ENCODE data around the gene CAMKK2.
A peak's percentile ranks its signal among the peaks of the same experiment; 100 is the strongest.
"Not testable (repeated sequence)": the region's sequence is repeated elsewhere in the genome, so short reads cannot be mapped to it uniquely, and the experiment has no call there.

CAMKK2 gene

GRCh38 chr12:121296618-121297434 lies at the start of gene CAMKK2:
CAMKK2 (minus strand) TSS chr12:121296709; CDS start chr12:121274526, 22,183 bp downstream.
- peak; percentile 64 for DNase-seq

- no peak for DNase-seq
These were observed 48.8 kb upstream of the CAMKK2 start for GRCh38 chr12:121345151-121345815.

- DNase-seq, result no peak
These were observed 48.0 kb upstream of the CAMKK2 start for GRCh38 chr12:121344506-121344905.

- DNase-seq, result no peak
These were observed 40.9 kb upstream of the CAMKK2 start for GRCh38 chr12:121337416-121337815.

- no peak for DNase-seq
These were observed 38.2 kb upstream of the CAMKK2 start for GRCh38 chr12:121334513-121335343.

- DNase-seq, result no peak
These were observed 37.2 kb upstream of the CAMKK2 start for GRCh38 chr12:121333747-121334146.

GRCh38 chr12:121331248-121331647 lies 34.7 kb upstream of the CAMKK2 start:
- DNase-seq, result no peak

GRCh38 chr12:121330692-121331091 lies 34.2 kb upstream of the CAMKK2 start:
- DNase-seq, result no peak

GRCh38 chr12:121330195-121330594 lies 33.7 kb upstream of the CAMKK2 start:
- no peak for DNase-seq

- DNase-seq, result no peak
These were observed 32.1 kb upstream of the CAMKK2 start for GRCh38 chr12:121328620-121329019.

- DNase-seq, result no peak
These were observed 30.6 kb upstream of the CAMKK2 start for GRCh38 chr12:121326996-121327674.

GRCh38 chr12:121325922-121326396 lies 29.4 kb upstream of the CAMKK2 start:
- no peak for DNase-seq

- DNase-seq, result no peak
These were observed 27.4 kb upstream of the CAMKK2 start for GRCh38 chr12:121323908-121324307.

GRCh38 chr12:121318121-121318520 lies 21.6 kb upstream of the CAMKK2 start:
- DNase-seq, result no peak

- no peak for DNase-seq
These were observed 17.9 kb upstream of the CAMKK2 start for GRCh38 chr12:121314431-121314830.

GRCh38 chr12:121310231-121310630 lies 13.7 kb upstream of the CAMKK2 start:
- not testable (repeated sequence) for DNase-seq

- not testable (repeated sequence) for DNase-seq
These were observed 10.9 kb upstream of the CAMKK2 start for GRCh38 chr12:121307397-121307796.

GRCh38 chr12:121304306-121304705 lies 7.8 kb upstream of the CAMKK2 start:
- DNase-seq, result no peak

GRCh38 chr12:121301876-121302275 lies 5.4 kb upstream of the CAMKK2 start:
- DNase-seq, result no peak

- DNase-seq, result no peak
These were observed 3.7 kb upstream of the CAMKK2 start for GRCh38 chr12:121300083-121300819.

GRCh38 chr12:121299662-121300061 lies 3.2 kb upstream of the CAMKK2 start:
- no peak for DNase-seq

GRCh38 chr12:121298411-121298810 lies 1.9 kb upstream of the CAMKK2 start:
- DNase-seq, result not testable (repeated sequence)

Measured in GOT3 (cell line).